Left ventricle myocardium inferior (tissue), 1 donor: ENCODE results near the gene HAAO. TPM values are rescaled to one million over a fixed set of nuclear protein-coding genes. Genes with fewer than 3 reads are reported as not detected.

ENCODE experiments used
- DNase-seq: peaks from one replicate; pipeline ENCODE4 v3.0.0-alpha.2; 2020
- H3K27ac ChIP-seq: fragments of 200-600 bp; replicated peaks from 2 replicates; pipeline ENCODE4 v1.8.0; 2021
- H3K27me3 ChIP-seq: fragments of 200-600 bp; 2 replicates; pipeline ENCODE4 v1.8.0; 2021; ENCODE audit warnings: low read depth
- H3K36me3 ChIP-seq: fragments of 200-600 bp; 2 replicates; pipeline ENCODE4 v1.8.0; 2021
- H3K4me1 ChIP-seq: fragments of 200-600 bp; 2 replicates; pipeline ENCODE4 v1.8.0; 2021
- H3K4me3 ChIP-seq: fragments of 200-600 bp; 2 replicates; pipeline ENCODE4 v1.8.0; 2021; ENCODE audit warnings: mild to moderate bottlenecking, moderate library complexity
- H3K9me3 ChIP-seq: fragments of 200-600 bp; replicated peaks from 2 replicates; pipeline ENCODE4 v1.8.0; 2021
- CTCF ChIP-seq: fragments of 200-600 bp; IDR thresholded peaks from 2 replicates; pipeline ENCODE4 v1.8.0; 2021; ENCODE audit warnings: antibody characterized with exemption, mild to moderate bottlenecking, borderline replicate concordance
- intact Hi-C: fragments of 100-400 bp; cut with micrococcal nuclease; formaldehyde crosslinking; loops from one replicate; pipeline ENCODE4 v1.11.0; 2022
- total RNA-seq: library from RNA; stranded (reverse); fragmentation: NEBNext Ultra II Directional; extraction: Animal tissue kit (Norgen Biotek cat#: 25700); gene quantifications from one replicate; pipeline ENCODE4 v1.2.1, GENCODE V29; 2021
- donor health status: DM: no; HTN: yes; CAD: no; lungs with severe emphysema.

HAAO gene
- total RNA-seq, 1 donor from 2014 or later, result 2.3 TPM

GRCh38 chr2:42824454-42824807, 32.0 kb upstream of the HAAO start:
- no peak for DNase-seq
- H3K4me3 ChIP-seq, result no peak overlapping the region
- no peak for TF ChIP-seq CTCF
- intact Hi-C loops, result loop anchor here (10.0 kb wide), 3 partner anchors 310 to 750 kb away; no protein-coding TSS in a partner anchor
- H3K27me3 ChIP-seq, result no peaks in the 10 kb centered on the region
- H3K36me3 ChIP-seq, result no peaks in the 10 kb centered on the region
- H3K9me3 ChIP-seq, result no peaks in the 10 kb centered on the region
- peaks cover 17% of the 10 kb centered on the region for H3K4me1 ChIP-seq
- no peak overlapping the region for H3K27ac ChIP-seq

GRCh38 chr2:42823744-42824453, 31.5 kb upstream of the HAAO start:
- Histone ChIP-seq H3K4me1 (peaks cover 12% of the 10 kb centered on the region), H3K9me3 (no peaks in the 10 kb centered on the region), H3K27ac (no peak overlapping the region), H3K27me3 (no peaks in the 10 kb centered on the region), H3K4me3 (no peak overlapping the region), H3K36me3 (no peaks in the 10 kb centered on the region)
- no peak for DNase-seq
- no peak for TF ChIP-seq CTCF
- intact Hi-C loops, result loop anchor here (10.0 kb wide), 3 partner anchors 311 to 751 kb away; no protein-coding TSS in a partner anchor

GRCh38 chr2:42819160-42819559, 26.8 kb upstream of the HAAO start:
- intact Hi-C loops, result no loop called here
- H3K9me3 ChIP-seq, result no peaks in the 10 kb centered on the region

GRCh38 chr2:42815726-42816125, 23.3 kb upstream of the HAAO start:
- intact Hi-C loops, result no loop called here
- no peak overlapping the region for H3K27ac ChIP-seq
- H3K9me3 ChIP-seq, result no peaks in the 10 kb centered on the region
- DNase-seq, result no peak
- no peak overlapping the region for H3K4me3 ChIP-seq
- peaks cover 13% of the 10 kb centered on the region for H3K4me1 ChIP-seq
- no peaks in the 10 kb centered on the region for H3K36me3 ChIP-seq
- H3K27me3 ChIP-seq, result no peaks in the 10 kb centered on the region
- no peak for TF ChIP-seq CTCF

More at GRCh38 chr2:42819160-42819559, 26.8 kb upstream of the HAAO start:
- no peak for TF ChIP-seq CTCF
- no peak for DNase-seq
- Histone ChIP-seq H3K36me3 (no peaks in the 10 kb centered on the region), H3K4me1 (no peaks in the 10 kb centered on the region), H3K4me3 (no peak overlapping the region), H3K27me3 (no peaks in the 10 kb centered on the region), H3K27ac (no peak overlapping the region)

- TF ChIP-seq CTCF, result no peak
- intact Hi-C loops, result no loop called here
Observed at GRCh38 chr2:42813763-42814162, 21.4 kb upstream of the HAAO start.

More at GRCh38 chr2:42813763-42814162, 21.4 kb upstream of the HAAO start:
- DNase-seq, result no peak
- no peak overlapping the region for H3K27ac ChIP-seq
- H3K4me3 ChIP-seq, result no peak overlapping the region
- H3K9me3 ChIP-seq, result no peaks in the 10 kb centered on the region
- no peaks in the 10 kb centered on the region for H3K27me3 ChIP-seq
- peaks cover 24% of the 10 kb centered on the region for H3K4me1 ChIP-seq
- no peaks in the 10 kb centered on the region for H3K36me3 ChIP-seq
